ENCODE results near the gene SLAMF1.

DNA sequence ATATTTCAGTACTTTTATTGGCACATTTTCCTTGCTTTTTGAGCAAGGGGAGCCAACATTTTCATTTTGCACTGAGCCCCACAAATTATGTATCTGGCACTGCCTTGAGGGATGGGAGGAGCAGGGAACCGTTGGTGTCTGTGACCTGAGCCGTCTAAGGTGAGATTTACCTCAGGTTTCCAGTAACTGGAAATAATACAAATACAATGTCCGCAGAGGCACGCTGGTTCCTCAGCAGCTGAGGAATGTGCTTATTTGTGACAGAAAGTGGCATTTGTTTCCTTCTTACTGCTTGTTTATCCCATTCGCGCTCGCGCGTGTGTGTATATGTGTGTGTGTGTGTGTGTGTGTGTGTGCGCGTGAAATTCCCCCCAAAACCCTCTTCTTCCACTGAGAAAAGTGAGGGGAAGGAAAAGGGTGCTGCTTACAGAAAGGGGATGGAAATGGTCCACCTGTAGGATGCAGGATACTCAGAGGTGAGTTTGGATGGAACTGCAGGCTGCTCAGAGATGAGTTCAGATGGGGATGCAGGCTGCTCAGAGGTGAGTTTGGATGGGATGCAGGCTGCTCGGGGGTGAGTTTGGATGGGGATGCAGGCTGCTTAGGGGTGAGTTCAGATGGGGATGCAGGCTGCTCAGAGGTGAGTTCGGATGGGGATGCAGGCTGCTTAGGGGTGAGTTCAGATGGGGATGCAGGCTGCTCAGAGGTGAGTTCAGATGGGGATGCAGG is 30.2 kb upstream of the SLAMF1 start:
- TF ChIP-seq POLR2AphosphoS5 (IDR thresholded peaks at IDR 0.05; ENCODE audit: insufficient read depth in 1 of 2, low read depth in 1 of 2) (no peak), CTCF (IDR thresholded peaks at IDR 0.05) (no peak)

Data from vagina (tissue), 2 donors.